Activated CD4-positive, alpha-beta T cell treated with anti-CD3 and anti-CD28 coated beads, Interleukin-2, Interleukin-4, amounts not matched to agents 100 ng/mL and 50 ng/mL, durations not matched to agents 16 hours and 8 hours (primary cell): ENCODE measurements around the gene S100A6.
"Not testable (repeated sequence)": the region's sequence is repeated elsewhere in the genome, so short reads cannot be mapped to it uniquely, and the experiment has no call there.

ENCODE experiments used
- DNase-seq: peaks from one replicate; pipeline ENCODE4 v3.0.0-alpha.2; 2020; ENCODE audit warnings: low spot score

Gene S100A6

DNA sequence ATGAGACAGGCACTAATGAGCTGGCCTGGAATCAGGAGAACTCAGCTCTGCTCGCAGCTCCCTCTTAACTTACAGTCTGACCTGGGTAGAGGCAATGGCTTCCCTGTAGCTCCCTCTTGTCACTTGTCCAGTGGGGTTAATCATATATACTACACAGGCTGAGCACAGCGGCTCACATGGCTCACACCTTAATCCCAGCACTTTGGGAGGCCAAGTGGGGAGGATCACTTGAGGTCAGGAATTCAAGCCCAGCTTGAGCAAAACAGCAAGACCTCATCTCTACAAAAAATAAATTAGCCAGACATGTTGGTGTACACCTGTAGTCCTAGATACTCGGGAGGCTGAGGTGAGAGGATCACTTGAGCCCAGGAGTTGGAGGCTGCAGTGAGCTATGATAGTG is 4.2 kb downstream of the S100A6 start:
- no peak for DNase-seq

DNA sequence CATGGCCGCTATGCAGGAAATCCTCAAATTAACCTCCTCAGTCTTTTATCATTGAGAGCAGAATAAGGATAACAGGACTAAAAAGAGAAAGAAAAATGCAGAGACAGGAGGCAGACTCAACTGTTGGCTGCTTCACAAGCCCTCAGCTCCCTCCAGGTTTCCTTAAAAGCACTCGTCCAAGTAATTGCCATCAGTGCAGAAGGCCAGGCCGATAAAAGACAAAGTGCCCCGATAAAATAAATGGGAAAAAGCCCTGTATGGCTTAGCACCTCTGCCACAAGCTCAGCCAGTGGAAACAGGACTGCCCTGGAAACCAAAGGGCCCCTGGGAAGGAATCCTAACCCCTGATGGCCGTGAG is 8.1 kb downstream of the S100A6 start:
- DNase-seq, result no peak

DNA sequence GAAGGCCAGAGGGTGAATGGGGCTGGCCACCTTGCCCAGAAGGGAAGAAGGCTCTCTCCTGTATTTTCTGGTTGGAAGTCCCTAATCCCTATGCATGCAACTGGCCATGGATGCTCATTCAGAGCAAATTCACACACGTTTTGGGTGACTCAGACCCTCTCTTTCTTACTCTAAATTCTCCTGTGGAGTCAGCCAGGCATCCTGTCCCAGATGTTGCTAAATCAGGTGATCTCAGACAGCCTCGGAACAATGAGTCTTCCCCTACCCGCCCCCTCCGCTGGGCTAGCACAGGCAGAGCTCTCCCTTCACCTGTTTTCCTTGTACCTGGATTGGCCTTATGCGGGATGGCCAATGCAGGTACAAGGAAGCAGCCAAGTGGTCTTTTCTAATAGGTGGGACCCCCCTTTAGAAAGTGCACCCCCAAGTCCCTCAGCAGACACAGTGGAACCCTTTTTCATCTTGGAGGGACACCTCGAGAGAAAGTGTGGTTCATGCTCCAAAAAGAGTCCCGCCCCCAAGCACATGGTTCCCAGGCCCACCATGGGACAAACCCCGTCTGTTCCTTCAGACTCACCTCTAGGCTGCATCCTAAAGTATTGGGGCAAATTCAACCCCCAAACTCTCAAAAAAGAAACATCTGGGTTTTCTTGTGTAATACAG is 8.6 kb downstream of the S100A6 start:
- DNase-seq, result no peak

DNA sequence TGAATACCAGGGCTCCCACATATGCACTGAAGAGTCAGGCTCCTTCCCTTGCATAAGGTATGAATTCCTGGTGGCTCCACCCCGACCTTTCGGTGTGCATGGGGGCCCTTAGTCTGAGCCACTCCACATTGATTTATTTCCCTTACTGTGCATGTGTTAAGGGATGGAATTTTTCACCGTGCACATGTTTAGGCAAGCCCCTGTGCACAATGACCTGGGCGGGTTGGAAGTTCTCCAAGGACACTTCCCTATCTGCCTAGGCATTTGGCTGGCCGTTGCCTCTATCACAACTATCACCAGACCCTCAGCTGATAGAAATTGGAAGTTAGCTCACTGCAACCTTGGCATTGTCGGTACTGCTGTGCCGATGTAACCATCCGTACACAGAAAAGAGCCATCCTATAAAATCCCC is 9.7 kb downstream of the S100A6 start:
- no peak for DNase-seq

DNA sequence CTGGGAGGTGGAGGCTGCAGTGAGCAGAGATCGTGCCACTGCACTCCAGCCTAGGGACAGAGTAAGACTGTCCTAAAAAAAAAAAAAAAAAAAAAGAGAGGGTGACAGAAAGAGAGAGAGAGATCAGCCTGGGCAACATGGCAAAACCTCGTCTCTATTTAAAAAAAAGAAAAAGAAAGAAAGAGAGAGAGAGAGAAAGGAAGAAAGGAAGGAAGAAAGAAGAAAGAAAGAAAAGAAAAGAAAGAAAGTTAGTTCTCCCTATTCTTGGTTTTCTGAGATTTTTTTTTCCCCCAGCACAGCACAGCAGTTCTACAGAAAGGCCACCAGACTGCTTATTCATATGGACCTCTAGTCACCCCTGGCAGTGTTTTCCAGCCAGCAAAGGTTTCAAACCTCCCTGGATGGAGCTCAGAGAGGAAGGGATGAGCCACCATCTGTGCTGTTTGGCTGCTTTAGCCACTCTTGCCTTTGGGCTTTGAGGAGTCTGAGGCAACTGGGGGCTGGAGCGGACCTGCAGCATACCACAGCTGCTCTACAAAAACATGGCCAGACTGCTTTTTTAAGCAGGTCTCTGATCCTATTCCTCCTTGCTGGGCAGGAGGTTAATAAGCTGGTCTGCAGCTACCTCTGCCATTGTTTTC is 10.6 kb downstream of the S100A6 start:
- DNase-seq, result no peak

DNA sequence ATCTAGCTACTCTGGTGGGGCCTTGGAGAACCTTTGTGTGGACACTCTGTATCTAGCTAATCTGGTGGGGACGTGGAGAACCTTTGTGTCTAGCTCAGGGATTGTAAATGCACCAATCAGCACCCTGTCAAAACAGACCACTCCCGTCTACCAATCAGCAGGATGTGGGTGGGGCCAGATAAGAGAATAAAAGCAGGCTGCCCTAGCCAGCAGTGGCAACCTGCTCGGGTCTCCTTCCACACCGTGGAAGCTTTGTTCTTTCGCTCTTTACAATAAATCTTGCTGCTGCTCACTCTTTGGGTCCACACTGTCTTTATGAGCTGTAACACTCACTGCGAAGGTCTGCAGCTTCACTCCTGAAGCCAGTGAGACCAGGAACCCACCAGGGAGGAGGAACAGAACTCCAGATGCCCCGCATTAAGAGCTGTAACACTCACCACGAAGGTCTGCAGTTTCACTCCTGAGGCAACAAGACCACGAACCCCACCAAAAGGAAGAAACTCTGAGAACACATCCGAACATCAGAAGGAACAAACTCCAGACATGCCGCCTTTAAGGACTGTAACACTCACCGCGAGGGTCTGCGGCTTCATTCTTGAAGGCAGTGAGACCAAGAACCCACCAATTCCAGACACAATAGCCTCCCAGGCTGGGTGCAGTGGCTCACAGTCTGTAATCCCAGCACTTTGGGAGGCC is 13.3 kb downstream of the S100A6 start:
- not testable (repeated sequence) for DNase-seq

DNA sequence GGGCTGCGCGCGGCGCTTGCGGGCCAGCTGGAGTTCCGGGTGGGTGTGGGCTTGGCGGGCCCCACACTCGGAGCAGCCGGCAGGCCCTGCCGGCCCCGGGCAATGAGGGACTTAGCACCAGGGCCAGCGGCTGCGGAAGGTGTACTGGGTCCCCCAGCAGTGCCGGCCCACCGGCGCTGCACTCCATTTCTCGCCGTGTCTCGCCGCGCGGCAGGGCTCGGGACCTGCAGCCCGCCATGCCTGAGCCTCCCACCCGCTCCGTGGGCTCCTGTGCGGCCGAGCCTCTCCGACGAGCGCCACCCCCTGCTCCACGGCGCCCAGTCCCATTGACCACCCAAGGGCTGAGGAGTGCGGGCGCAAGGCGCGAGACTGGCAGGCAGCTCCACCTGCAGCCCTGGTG is 14.0 kb downstream of the S100A6 start:
- not testable (repeated sequence) for DNase-seq

DNA sequence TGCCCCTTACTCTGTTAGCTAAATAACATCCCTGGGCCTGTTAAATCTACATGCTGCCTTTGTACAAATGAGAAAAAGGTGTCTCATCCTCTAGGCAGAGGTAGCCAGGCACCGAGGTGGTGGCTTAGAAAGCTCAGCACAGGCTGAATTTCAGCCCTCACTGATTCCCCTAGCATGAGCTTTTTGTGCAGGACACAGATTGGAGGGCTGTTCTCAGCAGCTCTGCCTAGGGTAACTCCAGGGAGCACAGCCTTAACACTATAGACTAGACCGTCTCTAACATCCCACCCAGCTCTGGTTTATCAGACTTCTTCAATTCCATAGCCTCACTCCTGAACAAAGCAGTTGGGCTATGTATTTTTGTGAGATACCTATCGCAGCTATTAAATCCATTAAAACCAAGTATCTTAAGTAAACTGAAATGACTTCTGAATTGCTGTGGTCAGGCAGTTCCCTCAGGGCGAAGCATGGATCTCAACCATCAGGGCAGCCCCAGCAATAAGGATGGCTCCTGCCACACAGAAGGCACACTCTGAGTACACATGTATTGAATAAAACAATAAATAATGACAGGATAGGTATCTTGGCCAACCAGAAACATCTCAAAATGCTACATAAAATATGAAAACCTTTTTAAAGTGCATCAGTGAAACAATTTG is 14.8 kb downstream of the S100A6 start:
- no peak for DNase-seq

DNA sequence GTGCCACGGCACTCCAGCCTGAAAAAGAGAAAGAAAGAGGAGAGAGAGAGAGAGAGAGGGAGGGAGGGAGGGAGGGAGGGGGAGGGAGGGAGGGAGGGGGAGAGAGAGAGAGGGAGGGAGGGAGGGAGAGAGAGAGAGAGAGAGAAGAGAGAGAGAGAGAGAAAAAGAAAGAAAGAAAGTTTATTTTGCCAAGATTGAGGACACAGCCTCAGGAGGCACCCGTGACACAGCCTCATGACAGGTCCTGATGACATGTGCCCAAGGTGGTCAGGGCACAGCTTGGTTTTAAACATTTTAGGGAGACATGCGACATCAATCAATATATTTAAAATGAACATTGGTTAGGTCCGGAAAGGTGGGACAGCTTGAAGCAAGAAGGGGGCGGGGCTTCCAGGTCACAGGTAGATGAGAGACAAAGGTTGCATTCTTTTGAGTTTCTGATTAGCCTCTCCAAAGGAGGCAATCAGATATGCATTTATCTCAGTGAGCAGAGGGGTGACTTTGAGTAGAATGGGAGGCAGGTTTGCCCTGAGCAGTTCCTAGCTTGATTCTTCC is 15.6 kb downstream of the S100A6 start:
- DNase-seq, result not testable (repeated sequence)

DNA sequence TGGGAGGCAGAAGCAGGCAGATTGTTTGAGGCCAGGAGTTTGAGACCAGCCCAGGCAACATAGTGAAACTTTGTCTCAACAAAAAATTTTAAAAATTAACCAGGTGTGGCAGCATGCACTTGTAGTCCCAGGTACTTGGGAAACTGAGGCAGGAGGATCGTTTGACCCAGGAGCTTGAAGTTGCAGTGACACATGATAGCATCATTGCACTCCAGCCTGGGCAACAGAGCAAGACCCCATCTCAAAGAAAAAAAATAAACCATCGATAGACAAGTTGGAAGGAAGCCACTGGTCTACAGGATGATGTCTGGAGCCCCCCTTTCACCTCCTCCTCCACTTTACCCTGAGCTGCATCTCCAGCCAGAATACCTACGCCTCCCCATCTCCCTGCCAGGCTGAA is 16.5 kb downstream of the S100A6 start:
- no peak for DNase-seq

DNA sequence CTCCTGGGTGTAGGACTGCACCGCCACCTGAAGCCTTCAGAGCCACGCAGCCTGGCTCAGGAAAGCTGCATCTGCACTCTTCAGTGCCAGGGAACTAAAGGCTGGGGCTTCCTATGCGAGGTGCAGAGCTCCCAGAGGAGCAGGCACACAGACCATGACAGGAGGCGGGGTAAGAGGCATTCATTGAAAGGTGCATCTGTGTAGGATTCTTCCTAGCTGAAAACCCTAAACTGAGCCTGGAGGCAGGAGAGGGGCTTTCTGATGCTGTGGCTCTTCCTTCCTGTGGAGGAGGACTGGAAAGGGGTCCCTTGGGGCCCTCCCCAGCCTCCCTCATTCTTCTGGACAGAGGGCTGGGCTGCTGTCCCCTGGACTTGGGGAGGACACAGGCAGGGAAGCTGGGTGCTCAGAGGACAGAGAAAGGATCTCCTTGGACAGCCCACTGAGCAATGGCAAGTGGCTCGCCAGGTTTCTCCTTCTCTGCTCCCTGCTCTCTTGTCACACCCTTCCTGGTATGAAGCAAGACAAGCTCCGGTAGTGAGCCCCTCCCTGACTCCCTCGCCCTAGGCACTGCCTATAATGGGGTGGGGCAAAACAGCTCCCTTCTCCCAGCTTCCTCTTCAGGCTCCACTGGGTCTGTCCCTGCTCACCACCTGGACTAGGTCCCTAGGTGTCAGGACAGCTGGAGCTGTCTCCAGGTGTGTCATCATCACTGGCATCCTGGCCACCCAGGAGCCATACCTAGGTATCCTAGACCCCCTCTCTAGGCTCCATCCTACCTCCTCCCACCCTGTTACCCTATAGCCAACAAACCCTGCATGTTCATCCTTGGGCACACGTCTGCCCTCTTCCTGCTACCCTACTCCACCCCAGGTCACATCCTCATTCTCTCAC is 20.0 kb downstream of the S100A6 start:
- no peak for DNase-seq

DNA sequence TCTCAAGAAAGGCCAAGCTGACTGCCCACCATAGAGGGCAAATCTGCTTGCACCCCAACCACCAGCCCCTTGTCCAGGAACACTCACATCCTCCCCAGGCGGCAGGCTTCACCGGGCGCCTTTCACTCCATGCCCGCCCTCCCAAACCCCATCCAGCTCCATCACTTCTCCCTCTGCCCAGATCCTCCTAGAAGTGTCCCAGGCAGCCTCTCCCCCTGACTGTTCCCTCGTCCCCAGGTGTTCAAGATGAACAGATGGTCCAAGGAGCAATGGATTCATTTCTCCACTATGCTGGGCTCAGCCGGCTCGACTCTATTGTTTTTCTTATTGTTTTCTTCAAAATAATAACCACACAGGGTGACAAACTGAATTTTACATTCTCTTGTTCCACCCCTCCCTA is 22.1 kb downstream of the S100A6 start:
- no peak for DNase-seq

DNA sequence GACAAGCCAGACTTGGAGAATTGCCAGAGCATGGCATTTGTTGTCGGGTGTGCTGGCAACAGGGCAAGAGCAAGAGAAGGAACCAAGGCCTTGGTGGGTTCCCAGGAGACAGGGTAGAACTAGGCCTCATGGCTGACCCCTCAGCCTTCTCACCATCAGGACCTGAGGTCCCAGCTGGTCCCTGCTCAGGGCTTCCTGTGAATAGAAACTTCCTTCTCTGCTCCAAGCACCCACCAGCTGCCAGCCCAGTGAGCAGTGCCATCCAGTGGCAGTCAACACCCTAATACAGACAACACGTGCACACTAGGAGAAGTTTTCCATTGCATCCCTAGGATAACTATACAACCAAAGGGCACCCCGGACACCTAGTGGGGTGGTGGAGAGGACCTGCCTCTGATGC is 22.8 kb downstream of the S100A6 start:
- no peak for DNase-seq

DNA sequence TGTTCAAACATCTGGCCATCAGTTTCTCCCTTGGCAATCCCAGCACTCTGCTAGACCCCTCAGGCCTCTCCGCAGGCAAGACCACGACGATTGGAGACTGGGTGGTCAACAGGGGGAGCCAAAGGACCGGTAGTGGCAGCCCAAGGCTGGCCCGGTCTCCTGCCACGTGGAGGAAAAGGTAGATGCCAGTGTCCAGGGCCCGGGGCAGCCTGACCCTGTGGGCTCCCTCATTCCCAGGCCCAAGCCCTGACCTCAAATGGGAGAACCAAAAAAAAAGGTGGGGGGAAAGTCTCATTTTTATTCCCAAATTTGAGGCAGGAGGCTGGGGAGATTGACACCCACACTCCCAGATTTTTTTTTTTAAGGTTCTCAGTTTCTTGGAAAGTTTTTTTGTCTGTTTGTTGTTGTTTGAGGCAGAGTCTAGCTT is 24.8 kb downstream of the S100A6 start:
- peak; percentile 89 for DNase-seq

DNA sequence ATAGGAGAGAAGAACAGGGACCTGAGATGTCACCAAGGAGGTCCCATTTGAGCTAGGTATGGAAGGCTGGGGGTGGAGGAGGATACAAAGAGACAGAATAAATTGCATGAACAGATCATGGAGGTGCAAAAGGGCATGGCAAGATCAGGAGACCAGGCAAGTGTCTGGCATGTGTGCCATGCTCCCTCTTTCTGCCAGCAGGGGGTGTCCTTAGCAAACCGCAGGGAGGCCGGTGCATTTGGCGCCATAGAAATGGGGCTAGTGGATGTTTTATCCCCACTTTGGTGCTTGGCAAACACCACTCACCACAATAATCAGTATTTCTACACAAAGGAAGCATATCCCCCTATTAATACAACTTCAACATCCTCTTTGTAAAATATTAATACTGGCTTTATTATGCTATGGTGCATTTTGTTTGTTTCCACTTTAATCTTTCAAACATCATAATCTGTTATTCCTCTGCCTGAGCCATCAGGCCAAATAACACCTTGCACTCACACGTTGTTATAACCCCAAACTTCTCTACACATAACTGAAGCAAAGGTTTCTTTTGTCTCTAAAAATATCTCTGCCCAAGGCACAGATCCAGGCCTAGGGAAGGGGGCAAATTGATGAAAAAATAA is 25.9 kb downstream of the S100A6 start:
- DNase-seq, result peak; percentile 79

DNA sequence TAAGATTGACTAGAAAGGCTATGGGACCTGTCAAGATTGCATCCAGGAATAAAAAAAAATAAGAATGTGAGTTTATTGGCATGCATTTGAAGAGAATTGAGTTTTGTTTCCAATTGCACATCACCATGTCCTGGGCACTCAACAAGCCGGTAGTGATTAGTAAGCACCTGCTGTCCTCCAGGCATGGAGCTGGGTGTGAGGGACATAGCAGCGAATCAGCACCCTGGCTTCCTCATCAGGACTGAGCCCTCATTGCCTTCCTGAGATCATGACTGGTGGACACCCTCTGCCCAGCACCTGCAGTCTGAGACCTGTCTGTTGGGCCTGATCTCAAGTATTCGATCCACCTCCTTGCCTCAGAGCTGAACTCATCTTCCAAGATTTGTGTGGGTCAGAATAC is 26.8 kb downstream of the S100A6 start:
- no peak for DNase-seq

DNA sequence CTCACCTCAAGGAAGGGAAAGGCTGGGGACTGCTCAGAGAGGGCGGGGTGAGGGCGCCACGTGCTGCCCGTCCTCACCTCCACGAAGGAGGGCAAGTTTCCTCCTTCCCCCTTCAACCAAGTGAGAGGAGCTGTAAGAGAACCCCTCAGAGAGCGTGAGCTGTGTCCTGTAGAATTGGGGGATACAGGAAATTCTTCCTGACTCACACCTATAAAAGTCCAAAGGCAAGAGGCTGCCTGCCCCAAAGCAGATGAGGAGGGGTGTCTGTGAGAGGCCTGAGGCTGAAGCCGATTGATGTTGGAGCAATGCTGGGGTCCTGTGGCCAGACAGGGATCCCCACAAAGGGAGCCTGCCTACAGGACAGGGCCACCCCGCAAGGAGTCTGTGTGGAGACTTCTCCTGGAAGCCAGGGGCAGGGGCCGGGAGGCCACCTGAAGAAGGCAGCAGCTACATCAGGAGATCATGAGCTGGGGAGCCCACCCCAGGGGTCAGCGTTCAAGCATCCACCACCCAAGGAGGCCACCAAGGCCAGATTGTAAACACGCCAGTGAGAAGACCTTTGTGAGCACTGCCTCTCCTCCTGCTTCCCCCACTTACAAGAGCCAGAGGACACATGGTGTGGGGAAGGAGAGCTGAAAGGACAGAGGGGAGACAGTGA is 27.7 kb downstream of the S100A6 start:
- DNase-seq, result no peak

DNA sequence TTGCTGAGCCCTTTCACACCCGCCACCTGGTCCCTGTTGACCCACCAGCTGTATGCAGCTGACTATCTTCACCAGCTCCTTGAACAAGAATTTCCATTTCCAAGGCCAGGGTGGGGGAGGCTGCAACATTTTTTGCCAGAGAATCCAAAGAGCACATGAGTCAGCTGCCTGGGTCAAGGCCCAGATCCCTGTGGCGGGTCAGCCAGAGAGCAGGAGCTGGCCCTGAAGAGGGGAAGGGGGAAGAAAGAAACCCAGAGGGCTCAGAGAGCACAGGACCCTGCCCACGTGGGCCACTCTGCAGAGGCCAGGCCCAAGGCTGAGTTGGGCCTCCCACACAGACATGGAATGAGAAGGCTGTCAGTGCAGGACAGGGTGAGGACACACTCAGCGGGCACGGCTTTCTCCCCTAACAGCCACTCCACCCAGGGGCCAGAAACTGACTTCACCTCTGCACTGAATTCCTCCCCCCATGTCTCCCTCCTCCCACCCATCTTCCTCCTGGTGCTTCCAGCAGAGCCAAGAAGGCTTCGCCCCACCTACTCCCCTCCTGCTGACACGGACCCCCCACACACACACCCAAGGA is 28.9 kb downstream of the S100A6 start:
- DNase-seq, result no peak

DNA sequence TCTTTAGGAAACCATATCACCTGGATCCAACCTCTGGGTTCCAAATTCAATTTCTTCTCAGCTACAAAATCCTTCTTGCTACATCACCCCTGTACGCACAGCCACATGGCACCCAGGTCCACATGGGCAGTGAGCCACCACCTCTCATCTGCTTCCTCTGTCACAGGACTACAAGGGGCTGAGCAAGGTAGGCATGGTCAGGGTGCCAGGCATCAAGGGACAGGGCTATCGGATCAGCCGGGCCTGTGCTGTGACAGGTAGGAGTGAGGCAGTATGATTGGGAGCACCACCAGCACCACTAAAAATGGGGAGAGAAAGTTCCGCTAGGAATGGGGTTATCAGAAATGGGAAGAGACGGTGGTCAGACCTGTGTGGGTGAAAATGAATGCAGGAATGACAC is 29.4 kb downstream of the S100A6 start:
- no peak for DNase-seq

DNA sequence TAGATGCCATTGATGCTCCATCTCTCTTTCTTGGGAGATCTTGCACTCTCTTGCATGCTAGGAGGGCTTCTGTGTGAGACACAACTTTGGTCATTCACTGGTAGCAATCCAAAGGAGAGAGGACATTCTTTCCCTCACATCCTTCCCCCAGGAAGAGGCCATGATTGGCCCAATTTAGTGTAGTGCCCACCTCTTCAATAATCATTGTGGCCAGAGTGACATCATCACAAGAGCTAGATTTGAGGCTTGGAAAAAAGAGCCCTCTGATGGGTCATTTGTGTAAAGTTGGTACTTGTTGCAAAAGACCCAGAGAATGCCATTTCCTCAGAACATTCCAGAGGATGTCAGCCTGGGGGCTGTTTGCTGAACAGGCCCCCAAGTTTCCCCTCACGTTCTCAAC is 30.2 kb downstream of the S100A6 start:
- no peak for DNase-seq
